Measurements from ENCODE around the gene C12orf42.

Gene C12orf42

DNA sequence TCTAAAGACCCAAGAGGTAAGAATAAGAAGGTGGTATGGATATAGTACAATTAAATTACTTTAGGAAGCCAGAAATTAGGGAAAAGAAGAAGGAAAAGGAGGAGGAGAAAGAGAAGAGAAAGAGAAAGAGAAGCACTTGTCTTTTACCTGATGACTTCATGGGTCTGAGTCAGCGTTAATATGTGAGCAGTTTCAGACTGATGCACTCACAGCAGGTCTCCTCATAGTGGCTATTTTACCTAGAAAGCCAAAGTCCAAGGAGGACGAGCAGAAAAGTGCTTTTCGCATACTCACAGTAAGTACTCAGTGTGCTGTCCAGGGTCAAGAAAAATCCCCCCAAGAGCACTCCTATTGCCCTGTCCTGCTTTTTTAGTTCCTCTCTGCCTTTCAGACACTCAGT lies 222.1 kb downstream of the C12orf42 start:
- H3K4me3 ChIP-seq (ENCODE audit: control insufficient read depth, low read depth, low read length) = no peak overlapping the region
- no peak for TF ChIP-seq CTCF (IDR thresholded peaks at IDR 0.05; ENCODE audit: control insufficient read depth, insufficient read depth, low read depth, low read length, missing control alignments)
- DNase-seq (ENCODE audit: low read depth) = no peak

- no peak for DNase-seq (ENCODE audit: low read depth)
- TF ChIP-seq CTCF (IDR thresholded peaks at IDR 0.05; ENCODE audit: control insufficient read depth, insufficient read depth, low read depth, low read length, missing control alignments) = no peak
- no peak overlapping the region for H3K4me3 ChIP-seq (ENCODE audit: control insufficient read depth, low read depth, low read length)
Observed at GRCh38 chr12:103272949-103273348, 222.8 kb downstream of the C12orf42 start.

- no peak overlapping the region for H3K4me3 ChIP-seq (ENCODE audit: control insufficient read depth, low read depth, low read length)
- no peak for DNase-seq (ENCODE audit: low read depth)
- TF ChIP-seq CTCF (IDR thresholded peaks at IDR 0.05; ENCODE audit: control insufficient read depth, insufficient read depth, low read depth, low read length, missing control alignments) = no peak
Observed at GRCh38 chr12:103269946-103270345, 225.8 kb downstream of the C12orf42 start.

DNA sequence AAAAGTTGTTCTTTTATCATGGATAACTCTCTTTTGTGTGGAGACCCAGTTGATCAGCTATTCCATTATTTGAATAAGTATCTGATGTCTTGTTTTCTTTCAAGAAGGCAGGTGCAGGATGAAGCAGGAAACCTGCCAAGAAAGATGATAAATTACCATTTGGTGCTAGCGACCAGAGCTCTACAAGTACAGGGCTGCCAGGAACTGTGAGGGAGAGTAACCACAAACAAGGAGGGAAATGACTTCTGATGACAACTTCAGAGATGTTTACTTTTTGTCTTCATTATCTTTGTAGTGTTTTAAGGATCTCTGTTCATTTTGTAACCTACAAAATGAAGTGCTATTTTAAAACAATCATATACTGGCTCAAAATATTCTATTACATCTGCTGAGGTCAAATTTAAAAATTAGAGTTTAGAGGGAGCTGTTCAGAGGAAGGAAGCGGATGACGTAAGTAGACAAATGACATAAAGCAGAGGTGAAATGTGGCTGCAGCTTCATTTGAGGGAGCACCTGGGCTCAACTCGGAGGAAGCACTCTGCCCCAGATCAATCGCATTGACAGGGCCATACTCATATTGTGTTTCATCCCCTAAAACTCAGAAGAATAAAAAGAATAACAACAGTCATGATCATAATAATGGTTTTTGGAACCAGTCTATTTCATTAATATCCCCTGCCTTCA lies 226.8 kb downstream of the C12orf42 start:
- DNase-seq (ENCODE audit: low read depth) = no peak
- H3K4me3 ChIP-seq (ENCODE audit: control insufficient read depth, low read depth, low read length) = no peak overlapping the region
- no peak for TF ChIP-seq CTCF (IDR thresholded peaks at IDR 0.05; ENCODE audit: control insufficient read depth, insufficient read depth, low read depth, low read length, missing control alignments)

DNA sequence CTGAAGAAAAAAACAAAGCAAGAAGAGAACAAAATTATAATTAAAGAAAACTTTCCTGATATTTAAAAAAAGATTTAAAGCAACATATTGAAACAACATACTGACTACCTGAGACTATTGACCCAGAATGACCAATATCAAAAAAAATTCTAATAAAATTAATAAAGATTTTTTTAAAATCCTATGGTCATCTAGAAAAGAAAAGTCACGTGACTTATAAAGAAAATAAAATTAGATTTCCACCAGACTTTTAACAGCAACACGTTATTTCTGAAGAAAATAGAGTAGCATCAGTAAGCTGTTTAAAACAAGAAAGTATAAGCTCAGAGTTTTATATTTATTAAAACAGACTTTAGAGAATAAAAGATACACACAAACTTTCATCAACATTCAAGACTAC lies 238.0 kb downstream of the C12orf42 start:
- no peak for DNase-seq (ENCODE audit: low read depth)
- no peak overlapping the region for H3K4me3 ChIP-seq (ENCODE audit: control insufficient read depth, low read depth, low read length)
- no peak for TF ChIP-seq CTCF (IDR thresholded peaks at IDR 0.05; ENCODE audit: control insufficient read depth, insufficient read depth, low read depth, low read length, missing control alignments)
